HepG2 (cell line): Measurements from ENCODE around the gene JDP2.

Source experiments
- CTCF ChIP-seq: sonication (generic); formaldehyde crosslinking; IDR thresholded peaks from 2 replicates; pipeline ENCODE4 v1.5.0; 2020; ENCODE audit warnings: mild to moderate bottlenecking, missing genetic modification reagents, moderate library complexity
- DR1 ChIP-seq: sonication (generic); formaldehyde crosslinking; IDR thresholded peaks from 2 replicates; pipeline ENCODE4 v1.8.0; 2021; ENCODE audit warnings: mild to moderate bottlenecking, missing genetic modification reagents, inconsistent platforms
- ELF4 ChIP-seq: sonication (generic); formaldehyde crosslinking; IDR thresholded peaks from 2 replicates; pipeline ENCODE4 v1.5.0; 2020; ENCODE audit warnings: missing genetic modification reagents, mild to moderate bottlenecking, moderate library complexity, borderline replicate concordance
- EZH2 ChIP-seq: conservative IDR thresholded peaks from 2 replicates; pipeline ENCODE4 v1.6.1; 2012; ENCODE audit warnings: mild to moderate bottlenecking, low read depth, low read length, moderate library complexity
- NFKBIZ ChIP-seq: IDR thresholded peaks from 2 replicates; pipeline ENCODE4 v1.6.1; 2018; ENCODE audit warnings: missing genetic modification reagents, missing compliant biosample characterization
- POLR2G ChIP-seq: fragments of 200-400 bp; formaldehyde crosslinking; IDR thresholded peaks from 2 replicates; pipeline ENCODE4 v1.6.1; 2018; ENCODE audit warnings: mild to moderate bottlenecking, low read depth, low read length, moderate library complexity
- SRSF9 ChIP-seq: fragments of 200-400 bp; formaldehyde crosslinking; IDR thresholded peaks from 2 replicates; pipeline ENCODE4 v1.6.1; 2018; ENCODE audit warnings: borderline replicate concordance, mild to moderate bottlenecking, low read depth, low read length; ENCODE audit not compliant: insufficient read depth, poor library complexity, severe bottlenecking
- TBL1XR1 ChIP-seq: fragments of 150-350 bp; IDR thresholded peaks from 2 replicates; pipeline ENCODE4 v1.6.1; 2014; ENCODE audit warnings: borderline replicate concordance, low read length; ENCODE audit not compliant: partially characterized antibody
- ZNF256 ChIP-seq: sonication (generic); formaldehyde crosslinking; conservative IDR thresholded peaks from 2 replicates; pipeline ENCODE4 v1.4.0; 2020; ENCODE audit warnings: missing genetic modification reagents
- ZNF737 ChIP-seq: sonication (generic); formaldehyde crosslinking; IDR thresholded peaks from 2 replicates; pipeline ENCODE4 v1.5.0; 2020; ENCODE audit warnings: missing genetic modification reagents, mild to moderate bottlenecking, borderline replicate concordance
- ZNF776 ChIP-seq: sonication (generic); formaldehyde crosslinking; IDR thresholded peaks from 2 replicates; pipeline ENCODE4 v1.4.0; 2020; ENCODE audit warnings: mild to moderate bottlenecking, missing genetic modification reagents

- TF ChIP-seq ZNF256 (CRISPR knock-in tag) (no peak), NFKBIZ (CRISPR knock-in tag) (no peak), POLR2G (no peak), CTCF (CRISPR knock-in tag) (no peak), SRSF9 (no peak), ELF4 (CRISPR knock-in tag) (no peak), ZNF737 (no peak), EZH2 (no peak), TBL1XR1 (no peak), ZNF776 (no peak), DR1 (no peak)
Measured at GRCh38 chr14:75456997-75457335, 29.1 kb downstream of the JDP2 start.
